ENCODE measurements around the gene ZNF217.
"Not testable (repeated sequence)": the region's sequence is repeated elsewhere in the genome, so short reads cannot be mapped to it uniquely, and the experiment has no call there.

Gene ZNF217

DNA sequence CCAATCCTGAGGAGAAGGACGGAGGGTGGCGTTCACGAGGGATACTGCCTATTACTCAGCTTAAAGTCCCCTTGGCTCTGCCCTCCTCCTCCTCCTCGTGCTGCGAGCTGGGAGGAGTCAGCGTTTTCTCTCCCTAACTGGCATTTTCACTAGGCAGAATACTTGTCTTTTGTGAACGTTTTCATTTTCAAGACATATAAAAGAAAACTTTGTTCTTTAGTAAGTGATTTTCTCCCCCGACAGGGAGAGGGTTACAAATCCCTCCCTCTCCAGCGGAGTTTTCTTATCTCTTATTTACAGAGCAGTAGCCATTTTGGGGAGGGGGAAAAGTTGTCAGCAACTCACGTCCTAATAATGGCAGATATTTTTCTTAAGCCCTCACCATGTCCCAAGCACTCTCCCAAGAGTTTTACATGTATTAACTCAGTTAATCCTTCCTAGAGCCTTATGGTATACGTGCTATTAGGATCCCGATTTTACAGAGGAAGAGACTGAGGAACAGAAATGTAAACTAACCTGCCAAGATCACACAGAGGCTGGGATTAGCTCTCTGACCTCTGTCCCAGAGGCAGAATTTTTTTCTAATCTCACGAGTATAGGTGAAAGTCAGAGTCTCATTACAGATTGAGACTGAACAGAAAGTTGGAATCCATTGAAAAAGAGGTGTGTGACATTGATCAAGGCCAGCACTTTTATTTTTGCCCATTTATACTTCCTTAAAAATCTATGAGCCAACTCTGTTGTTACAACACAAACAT is 30.0 kb upstream of the ZNF217 start:
- H3K27ac ChIP-seq: peak overlapping the region; percentile 76; the same call in 1 of the 2 replicates
- TF ChIP-seq ZFX (IDR thresholded peaks at IDR 0.05): no peak
- TF ChIP-seq, protein P1, sequence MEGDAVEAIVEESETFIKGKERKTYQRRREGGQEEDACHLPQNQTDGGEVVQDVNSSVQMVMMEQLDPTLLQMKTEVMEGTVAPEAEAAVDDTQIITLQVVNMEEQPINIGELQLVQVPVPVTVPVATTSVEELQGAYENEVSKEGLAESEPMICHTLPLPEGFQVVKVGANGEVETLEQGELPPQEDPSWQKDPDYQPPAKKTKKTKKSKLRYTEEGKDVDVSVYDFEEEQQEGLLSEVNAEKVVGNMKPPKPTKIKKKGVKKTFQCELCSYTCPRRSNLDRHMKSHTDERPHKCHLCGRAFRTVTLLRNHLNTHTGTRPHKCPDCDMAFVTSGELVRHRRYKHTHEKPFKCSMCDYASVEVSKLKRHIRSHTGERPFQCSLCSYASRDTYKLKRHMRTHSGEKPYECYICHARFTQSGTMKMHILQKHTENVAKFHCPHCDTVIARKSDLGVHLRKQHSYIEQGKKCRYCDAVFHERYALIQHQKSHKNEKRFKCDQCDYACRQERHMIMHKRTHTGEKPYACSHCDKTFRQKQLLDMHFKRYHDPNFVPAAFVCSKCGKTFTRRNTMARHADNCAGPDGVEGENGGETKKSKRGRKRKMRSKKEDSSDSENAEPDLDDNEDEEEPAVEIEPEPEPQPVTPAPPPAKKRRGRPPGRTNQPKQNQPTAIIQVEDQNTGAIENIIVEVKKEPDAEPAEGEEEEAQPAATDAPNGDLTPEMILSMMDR (conservative IDR thresholded peaks at IDR 0.05): no peak

DNA sequence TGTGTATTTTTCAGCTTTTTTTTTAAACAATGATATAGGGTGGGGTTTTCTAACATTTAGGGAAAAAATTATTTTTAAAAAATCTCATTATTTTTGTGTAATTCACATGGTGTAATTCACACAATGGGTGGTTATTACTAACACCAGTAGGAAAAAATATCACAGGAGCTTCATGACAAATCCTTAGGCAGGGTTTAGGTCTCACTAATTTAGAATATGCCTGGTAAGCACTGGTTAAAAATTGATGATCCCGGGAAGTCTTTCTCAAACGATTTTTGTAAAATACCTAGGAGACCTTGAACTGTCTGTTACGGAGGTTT is 29.5 kb upstream of the ZNF217 start:
- TF ChIP-seq, protein P1 (conservative IDR thresholded peaks at IDR 0.05): no peak
- TF ChIP-seq ZFX (IDR thresholded peaks at IDR 0.05): no peak
- H3K27ac ChIP-seq: peak overlapping the region; percentile 76; the same call in 1 of the 2 replicates

DNA sequence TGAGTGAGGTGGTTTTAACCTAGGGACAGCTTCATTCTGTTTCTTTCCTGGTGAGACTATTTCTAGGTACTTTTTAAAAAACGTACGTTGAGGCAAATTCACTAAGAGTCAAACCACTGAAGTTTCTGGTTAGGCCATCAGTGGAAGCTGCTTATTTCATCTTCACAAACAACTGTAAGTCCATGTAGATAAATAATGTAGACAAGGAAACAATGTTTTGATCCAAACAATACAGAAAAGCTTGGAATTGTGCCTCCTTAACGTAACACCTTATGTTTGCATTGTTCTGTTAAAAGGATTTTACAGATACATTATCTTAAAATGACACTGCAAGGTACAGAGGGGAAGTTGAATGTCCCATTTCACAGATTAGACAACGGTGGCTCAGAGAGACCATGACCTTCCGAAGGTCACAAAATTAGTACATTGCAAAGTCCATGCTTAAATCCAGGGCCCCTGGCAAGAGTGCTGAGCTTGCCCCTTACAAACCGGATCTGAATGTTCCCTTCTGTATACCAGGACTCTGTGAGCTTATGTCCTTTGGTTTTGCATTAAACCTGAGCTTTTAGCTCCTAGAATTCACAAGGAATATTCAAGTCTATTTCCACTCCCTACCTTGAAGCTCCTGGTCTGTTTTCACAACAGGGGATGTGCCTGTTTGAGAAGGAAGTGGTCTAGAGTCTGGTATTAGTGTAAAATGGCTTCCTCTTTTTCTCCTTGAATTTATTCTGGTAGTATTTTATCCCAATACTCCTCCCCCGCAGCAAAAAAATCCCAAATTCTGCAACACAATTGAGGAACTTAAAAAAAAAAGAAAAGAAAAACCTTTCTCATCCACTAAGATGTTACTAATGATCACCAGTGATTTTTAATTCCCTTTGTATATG is 28.9 kb upstream of the ZNF217 start:
- H3K27ac ChIP-seq: peak overlapping the region; percentile 88
- TF ChIP-seq ZFX (IDR thresholded peaks at IDR 0.05): no peak

DNA sequence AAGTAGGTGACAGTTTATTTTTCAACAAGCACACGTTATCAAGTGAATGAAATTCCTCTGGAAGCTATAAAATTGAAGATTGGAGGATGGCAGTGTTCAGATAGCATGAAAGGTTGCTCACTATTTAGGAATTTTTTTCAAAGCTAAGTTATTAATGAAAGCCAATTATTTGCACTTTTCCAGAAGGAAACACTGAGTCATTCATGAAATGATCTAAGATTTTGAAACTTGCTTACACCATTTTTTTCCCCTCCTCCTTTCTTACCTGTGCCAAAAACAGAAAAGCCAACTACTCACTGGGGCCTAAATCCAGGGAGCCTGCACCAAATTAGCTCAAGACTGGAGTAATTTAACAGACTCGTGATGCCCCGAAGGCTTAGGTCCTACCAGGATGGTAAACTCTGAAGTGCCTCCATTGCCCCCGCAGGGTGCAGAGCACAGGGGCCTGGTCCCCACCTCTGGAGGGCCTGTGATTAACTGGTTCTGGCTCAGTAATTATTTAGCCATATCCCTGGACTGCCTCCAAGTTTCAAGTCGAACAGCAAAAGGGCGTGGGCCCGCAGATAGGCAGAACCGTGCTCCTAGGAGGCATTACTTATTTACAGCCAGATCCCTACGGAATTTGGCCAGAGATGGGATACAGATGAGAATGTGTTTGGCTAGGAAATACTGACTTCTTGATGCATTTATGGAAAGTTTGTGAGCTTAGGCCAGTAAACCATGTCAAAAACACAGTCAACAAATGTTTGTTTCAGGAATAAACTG is 28.0 kb upstream of the ZNF217 start:
- no peak for TF ChIP-seq ZFX (IDR thresholded peaks at IDR 0.05)
- TF ChIP-seq, protein P1 (conservative IDR thresholded peaks at IDR 0.05): no peak
- peak overlapping the region; percentile 88 for H3K27ac ChIP-seq

DNA sequence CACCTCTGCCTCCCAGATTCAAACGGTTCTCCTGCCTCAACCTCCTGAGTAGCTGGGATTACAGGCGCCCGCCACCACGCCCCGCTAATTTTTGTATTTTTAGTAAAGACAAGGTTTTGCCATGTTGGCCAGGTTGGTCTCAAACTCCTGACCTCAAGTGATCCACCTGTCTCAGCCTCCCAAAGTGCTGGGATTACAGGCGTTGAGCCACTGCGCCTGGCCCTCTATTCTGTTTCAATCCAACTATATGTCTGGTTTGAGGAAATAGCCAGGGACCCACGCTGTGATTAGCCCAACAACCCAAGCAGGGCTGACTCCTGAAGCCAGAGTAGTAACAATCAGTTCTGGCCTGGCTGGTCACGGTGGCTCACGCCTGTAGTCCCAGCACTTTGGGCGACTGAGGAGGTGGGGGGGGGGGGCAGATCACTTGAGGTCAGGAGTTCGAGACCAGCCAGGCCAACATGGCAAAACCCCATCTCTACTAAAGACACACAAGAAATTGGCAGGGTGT is 24.9 kb upstream of the ZNF217 start:
- not testable (repeated sequence) for H3K27ac ChIP-seq

DNA sequence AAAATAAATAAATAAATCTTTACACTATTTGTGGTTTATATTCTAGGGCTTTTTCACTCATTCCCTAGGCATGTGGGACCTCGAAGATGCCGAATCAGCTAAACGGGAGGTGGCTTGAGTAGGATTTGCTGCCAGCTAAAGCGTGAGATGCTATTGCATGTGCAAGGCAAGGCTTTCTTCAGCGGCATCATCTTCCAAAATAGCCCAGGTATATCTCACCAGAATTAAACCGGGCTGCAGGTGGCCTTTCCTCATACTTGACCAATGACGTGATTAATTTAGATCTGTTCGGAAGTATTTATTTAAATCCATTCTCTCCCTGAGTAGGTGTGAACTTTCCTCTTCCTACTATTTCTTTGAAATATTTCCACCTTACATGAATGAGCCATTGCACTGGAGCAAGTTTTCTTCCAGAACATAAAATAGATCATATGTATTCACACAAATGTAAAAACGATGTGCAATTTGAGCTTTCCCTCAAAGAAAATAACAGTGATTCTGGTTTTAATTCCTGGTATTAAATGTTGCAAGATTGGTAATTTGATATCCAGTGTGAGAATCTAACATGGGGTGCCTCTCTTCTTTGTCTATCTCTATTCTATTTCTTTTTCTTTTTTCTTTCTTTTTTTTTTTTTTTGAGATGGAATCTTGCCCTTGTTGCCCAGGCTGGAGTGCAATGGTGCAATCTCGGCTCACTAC is 24.3 kb upstream of the ZNF217 start:
- no peak overlapping the region for H3K27ac ChIP-seq
- no peak for TF ChIP-seq ZFX (IDR thresholded peaks at IDR 0.05)
- TF ChIP-seq, protein P1 (conservative IDR thresholded peaks at IDR 0.05): no peak

DNA sequence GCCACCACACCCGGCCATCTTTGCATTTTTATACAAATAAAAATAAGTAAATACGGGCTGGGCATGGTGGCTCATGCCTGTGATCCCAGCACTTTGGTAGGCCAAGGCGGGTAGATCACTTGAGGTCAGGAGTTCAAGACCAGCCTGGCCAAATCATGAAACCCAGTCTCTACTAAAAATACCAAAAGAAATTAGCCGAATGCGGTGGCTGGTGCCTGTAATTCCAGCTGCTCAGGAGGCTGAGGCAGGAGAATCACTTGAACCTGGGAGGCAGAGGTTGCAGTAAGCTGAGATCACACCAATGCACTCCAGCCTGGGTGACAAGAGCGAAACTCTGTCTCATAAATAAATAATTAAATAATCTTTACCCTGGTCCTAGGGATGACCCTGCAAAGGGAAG is 22.9 kb upstream of the ZNF217 start:
- not testable (repeated sequence) for H3K27ac ChIP-seq

DNA sequence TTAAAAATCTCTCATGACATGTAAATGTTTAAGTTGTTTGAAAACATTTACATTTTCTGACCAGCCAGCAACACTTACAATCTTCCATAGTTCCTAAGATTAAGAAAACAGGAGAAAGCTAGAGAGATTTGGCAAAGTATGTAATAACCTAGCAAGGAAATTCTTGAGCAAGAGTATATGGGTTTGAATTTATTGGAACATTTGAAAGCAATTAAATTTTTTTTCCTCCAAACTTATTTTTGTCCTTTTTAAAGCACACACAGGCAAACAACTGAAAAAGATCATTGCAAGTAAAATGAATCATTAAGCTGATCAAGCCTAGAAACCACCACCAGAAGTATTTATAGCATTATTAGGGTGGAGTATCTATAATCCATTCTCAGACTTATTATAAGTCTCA is 20.1 kb upstream of the ZNF217 start:
- no peak overlapping the region for H3K27ac ChIP-seq
- TF ChIP-seq, protein P1 (conservative IDR thresholded peaks at IDR 0.05): no peak
- no peak for TF ChIP-seq ZFX (IDR thresholded peaks at IDR 0.05)

DNA sequence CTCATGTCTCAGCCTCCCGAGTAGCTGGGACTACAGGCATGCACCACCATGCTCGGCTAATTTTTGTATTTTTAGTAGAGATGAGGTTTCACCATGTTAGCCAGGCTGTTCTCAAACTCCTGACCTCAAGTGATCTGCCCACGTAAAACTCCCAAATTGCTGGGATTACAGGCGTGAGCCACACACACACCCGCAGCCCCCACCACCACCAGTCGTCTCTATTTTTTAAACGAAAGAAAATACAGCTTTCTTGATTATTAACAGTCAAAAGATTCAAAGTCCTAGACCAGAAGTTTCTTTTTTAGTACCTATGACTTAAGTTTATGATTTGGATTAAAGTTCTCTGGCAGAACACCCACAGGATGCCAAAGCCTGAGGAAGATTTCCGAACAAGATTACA is 18.6 kb upstream of the ZNF217 start:
- H3K27ac ChIP-seq: not testable (repeated sequence)

All from C4-2B (cell line).